Inflammatory macrophage (primary cell): Measurements from ENCODE around the gene FOXRED1.

Experiments
- DNase-seq, 2 donors: peaks; one replicate each; pipeline ENCODE4 v3.0.0-alpha.2; 2020 to 2022

FOXRED1 gene

GRCh38 chr11:126312961-126313360 lies 44.0 kb downstream of the FOXRED1 start:
- DNase-seq = no peak

GRCh38 chr11:126313826-126314225 lies 44.9 kb downstream of the FOXRED1 start:
- no peak for DNase-seq

GRCh38 chr11:126317432-126317755 lies 48.4 kb downstream of the FOXRED1 start:
- DNase-seq = no peak

- no peak for DNase-seq
Measured at GRCh38 chr11:126317756-126318573, 49.0 kb downstream of the FOXRED1 start.

- DNase-seq = peak; percentile 77 to 82
Measured at GRCh38 chr11:126318574-126319373, 49.8 kb downstream of the FOXRED1 start.

GRCh38 chr11:126319374-126319740 lies 50.4 kb downstream of the FOXRED1 start:
- DNase-seq = no peak

- no peak for DNase-seq
Measured at GRCh38 chr11:126322996-126323395, 54.0 kb downstream of the FOXRED1 start.

GRCh38 chr11:126327281-126328000 lies 58.5 kb downstream of the FOXRED1 start:
- DNase-seq = no peak
